Mucosa of descending colon (tissue), 3 donors: Measurements from ENCODE around the gene KIRREL2. TPM values are rescaled to one million over a fixed set of nuclear protein-coding genes. Genes with fewer than 3 reads are reported as not detected.

Experiments
- ATAC-seq: fragments of 200-7000 bp; cut with Tn5 transposase; one replicate; pipeline ENCODE4 v1.9.1; 2020; ENCODE audit warnings: mild to moderate bottlenecking, moderate library complexity
- DNase-seq, 3 donors: peaks; one replicate each; pipeline ENCODE4 v3.0.0-alpha.2; 2020
- H3K36me3 ChIP-seq: fragments of 200-600 bp; one replicate; pipeline ENCODE4 v1.8.0; 2021; ENCODE audit warnings: low read depth, mild to moderate bottlenecking
- H3K4me1 ChIP-seq: fragments of 200-600 bp; one replicate; pipeline ENCODE4 v1.8.0; 2021; ENCODE audit warnings: low read depth, mild to moderate bottlenecking
- H3K4me3 ChIP-seq: fragments of 200-600 bp; one replicate; pipeline ENCODE4 v1.8.0; 2021; ENCODE audit warnings: mild to moderate bottlenecking
- H3K9me3 ChIP-seq: fragments of 200-600 bp; one replicate; pipeline ENCODE4 v1.8.0; 2021; ENCODE audit warnings: mild to moderate bottlenecking
- CTCF ChIP-seq: fragments of 200-600 bp; IDR thresholded peaks from one replicate; pipeline ENCODE4 v1.8.0; 2022; ENCODE audit warnings: antibody characterized with exemption, mild to moderate bottlenecking
- intact Hi-C, 2 donors: fragments of 100-400 bp; cut with DNase I in 1 of 2; cut with micrococcal nuclease in 1 of 2; formaldehyde crosslinking; loops; one replicate each; pipeline versions ENCODE4 v1.11.0 to v1.11.1; 2022; cut with DNase I, micrococcal nuclease
- total RNA-seq, 3 donors: library from RNA; stranded (reverse); fragmentation: NEBNext Ultra II Directional in 2 of 3; extraction: Animal tissue kit (Norgen Biotek cat#: 25700) in 2 of 3; gene quantifications; one replicate each; pipeline versions ENCODE4 v1.2.1 to v1.2.4, GENCODE V29; 2021 to 2023
- donor health status: DM: no; HTN: no; CAD: no; lungs with moderate emphysema.
- donor health status: DM: no; HTN: no; CAD: no.
- donor health status: DM: no; HTN: yes; CAD: no.

KIRREL2 gene
- total RNA-seq, 3 donors from 2014 or later: 0.09 TPM; not detected in 2

GRCh38 chr19:35816262-35816661, 40.4 kb upstream of the KIRREL2 start:
- DNase-seq: no peak
- Histone ChIP-seq H3K4me1 (no peaks in the 10 kb centered on the region), H3K4me3 (no peak overlapping the region), H3K36me3 (no peaks in the 10 kb centered on the region), H3K9me3 (no peaks in the 10 kb centered on the region)
- no peak for ATAC-seq
- TF ChIP-seq CTCF: no peak
- intact Hi-C loops: no loop called here

- no peaks in the 10 kb centered on the region for H3K4me1 ChIP-seq
- no peak for ATAC-seq
- intact Hi-C loops: no loop called here
- no peaks in the 10 kb centered on the region for H3K9me3 ChIP-seq
- no peak for DNase-seq
- H3K4me3 ChIP-seq: no peak overlapping the region
- no peak for TF ChIP-seq CTCF
- no peaks in the 10 kb centered on the region for H3K36me3 ChIP-seq
Observed at GRCh38 chr19:35816846-35817245, 39.9 kb upstream of the KIRREL2 start.

GRCh38 chr19:35818445-35818844, 38.3 kb upstream of the KIRREL2 start:
- no peaks in the 10 kb centered on the region for H3K9me3 ChIP-seq
- no peaks in the 10 kb centered on the region for H3K4me1 ChIP-seq
- DNase-seq (no peak), ATAC-seq (no peak)
- no peaks in the 10 kb centered on the region for H3K36me3 ChIP-seq
- intact Hi-C loops: no loop called here
- no peak for TF ChIP-seq CTCF
- H3K4me3 ChIP-seq: no peak overlapping the region

- H3K9me3 ChIP-seq: no peaks in the 10 kb centered on the region
- ATAC-seq (no peak), DNase-seq (no peak)
- no peaks in the 10 kb centered on the region for H3K4me1 ChIP-seq
- no peak overlapping the region for H3K4me3 ChIP-seq
- intact Hi-C loops: no loop called here
- H3K36me3 ChIP-seq: no peaks in the 10 kb centered on the region
- no peak for TF ChIP-seq CTCF
Observed at GRCh38 chr19:35822579-35822978, 34.1 kb upstream of the KIRREL2 start.

GRCh38 chr19:35824150-35824549, 32.6 kb upstream of the KIRREL2 start:
- Histone ChIP-seq H3K4me3 (no peak overlapping the region), H3K4me1 (no peaks in the 10 kb centered on the region), H3K36me3 (no peaks in the 10 kb centered on the region), H3K9me3 (no peaks in the 10 kb centered on the region)
- DNase-seq: no peak
- no peak for ATAC-seq
- no peak for TF ChIP-seq CTCF
- intact Hi-C loops: no loop called here

GRCh38 chr19:35828692-35829301, 27.9 kb upstream of the KIRREL2 start:
- intact Hi-C loops: no loop called here
- Histone ChIP-seq H3K4me1 (no peaks in the 10 kb centered on the region), H3K4me3 (no peak overlapping the region), H3K36me3 (no peaks in the 10 kb centered on the region), H3K9me3 (no peaks in the 10 kb centered on the region)
- ATAC-seq (peak; percentile 58), DNase-seq (peak in 2 of 3 donors; percentile 65 to 83)
- no peak for TF ChIP-seq CTCF
